Germinal center (tissue), 1 donor: ENCODE measurements around the gene CYB5D1.
"Not testable (repeated sequence)": the region's sequence is repeated elsewhere in the genome, so short reads cannot be mapped to it uniquely, and the experiment has no call there.

ENCODE experiments used
- DNase-seq: peaks from one replicate; pipeline ENCODE4 v3.0.0; 2012; ENCODE audit warnings: mixed read lengths, low spot score

The CYB5D1 gene

DNA sequence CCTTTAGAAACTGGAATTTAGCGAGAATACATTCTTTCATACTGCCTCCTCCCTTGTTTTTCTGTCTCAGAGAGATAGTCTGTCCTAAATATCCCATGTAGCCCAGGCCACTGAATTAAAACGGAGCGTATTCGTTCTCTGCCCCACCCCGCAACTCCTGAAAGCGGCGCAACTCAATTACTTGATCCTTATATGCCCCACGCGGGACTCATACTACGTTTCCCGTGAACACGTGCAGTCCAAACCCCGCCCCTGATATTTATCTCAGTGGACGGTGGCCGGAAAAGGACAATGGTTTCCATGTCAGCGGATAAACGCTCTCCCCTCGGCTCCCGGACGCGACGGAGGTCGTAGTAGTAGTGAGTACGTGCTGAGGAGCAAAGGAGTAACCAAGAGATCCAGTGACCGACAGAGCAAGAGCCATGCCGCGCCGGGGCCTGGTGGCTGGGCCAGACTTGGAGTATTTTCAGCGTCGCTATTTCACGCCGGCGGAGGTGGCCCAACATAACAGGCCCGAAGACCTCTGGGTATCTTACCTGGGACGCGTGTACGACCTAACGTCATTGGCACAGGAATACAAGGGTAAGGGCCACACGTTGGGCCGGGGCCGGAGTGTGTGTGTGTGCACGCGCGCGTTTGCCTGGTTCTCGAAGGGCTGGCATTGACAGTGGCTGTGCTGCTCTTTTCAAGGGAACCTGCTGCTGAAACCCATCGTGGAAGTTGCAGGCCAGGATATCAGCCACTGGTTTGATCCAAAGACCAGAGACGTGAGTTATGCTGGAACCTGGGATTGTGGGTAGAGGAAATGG lies at the start of gene CYB5D1:
CYB5D1 (plus strand) TSS at position 291 of the 809 bp plus-strand sequence; CDS start at position 423, 132 bp downstream.
- DNase-seq = peak; percentile 74

GRCh38 chr17:7809086-7809790 lies 48.6 kb upstream of the CYB5D1 start:
- DNase-seq = no peak

GRCh38 chr17:7809791-7810343 lies 47.9 kb upstream of the CYB5D1 start:
- DNase-seq = not testable (repeated sequence)

DNA sequence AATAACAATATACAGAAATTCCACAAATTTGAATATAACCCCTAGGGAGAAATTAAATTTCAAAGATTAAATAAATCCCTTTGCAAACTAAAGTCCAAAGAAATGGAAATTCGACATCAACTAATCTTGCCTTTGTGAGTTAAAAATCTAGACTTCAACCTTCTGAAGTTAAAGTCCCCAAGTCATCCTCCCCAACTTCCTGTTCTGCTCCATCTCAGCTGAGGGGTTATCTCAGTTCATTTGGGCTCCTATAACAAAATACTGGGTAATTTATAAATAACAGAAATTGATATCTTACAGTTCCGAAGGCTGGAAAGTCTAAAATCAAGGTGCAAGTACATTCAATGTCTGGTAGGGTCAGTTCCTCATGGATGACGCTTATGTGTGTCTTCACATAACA lies 46.6 kb upstream of the CYB5D1 start:
- no peak for DNase-seq

DNA sequence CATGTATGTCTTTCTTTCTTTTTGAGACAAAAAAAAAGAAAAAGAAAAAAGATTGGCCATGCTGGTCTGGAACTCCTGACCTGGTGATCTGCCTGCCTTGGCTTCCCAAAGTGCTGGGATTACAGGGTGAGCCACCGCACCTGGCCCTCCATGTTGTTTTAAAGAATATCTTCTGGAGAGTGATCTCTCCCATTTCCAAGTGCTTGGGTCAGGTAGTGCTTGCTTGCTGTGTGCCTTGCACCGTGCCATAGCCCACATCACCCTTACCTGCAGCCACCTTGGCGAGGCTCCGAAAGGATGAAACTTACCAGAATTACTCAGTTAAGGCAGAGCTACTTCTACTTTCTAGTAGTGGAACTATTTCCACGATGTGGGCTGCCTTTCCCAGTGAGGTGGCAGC lies 42.8 kb upstream of the CYB5D1 start:
- no peak for DNase-seq

- no peak for DNase-seq
Observed at GRCh38 chr17:7816926-7817642, 40.7 kb upstream of the CYB5D1 start.

- DNase-seq = no peak
Observed at GRCh38 chr17:7817643-7817964, 40.2 kb upstream of the CYB5D1 start.

- no peak for DNase-seq
Observed at GRCh38 chr17:7818026-7818425, 39.8 kb upstream of the CYB5D1 start.

GRCh38 chr17:7818746-7819645 lies 38.8 kb upstream of the CYB5D1 start:
- no peak for DNase-seq

DNA sequence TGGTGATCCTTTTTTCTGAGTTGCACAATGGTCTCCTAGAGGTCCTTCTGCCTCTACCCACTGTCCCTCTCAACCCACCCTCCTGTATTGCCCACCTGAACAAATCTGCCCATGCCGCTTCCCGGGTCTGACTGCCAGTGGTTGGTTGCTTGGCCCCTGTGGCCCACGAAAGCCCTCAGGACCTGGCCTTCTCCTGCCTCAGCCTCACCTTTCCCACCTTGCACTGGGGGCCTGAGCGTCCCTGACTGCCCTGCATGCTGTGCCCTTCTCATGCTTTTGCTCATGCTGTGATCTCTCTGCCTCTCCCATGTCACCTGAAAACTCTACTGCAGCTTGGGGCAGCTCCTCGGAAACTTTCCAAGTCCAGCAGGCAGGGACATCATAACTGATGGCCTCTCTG lies 37.6 kb upstream of the CYB5D1 start:
- no peak for DNase-seq

- DNase-seq = no peak
Observed at GRCh38 chr17:7822126-7822525, 35.7 kb upstream of the CYB5D1 start.

DNA sequence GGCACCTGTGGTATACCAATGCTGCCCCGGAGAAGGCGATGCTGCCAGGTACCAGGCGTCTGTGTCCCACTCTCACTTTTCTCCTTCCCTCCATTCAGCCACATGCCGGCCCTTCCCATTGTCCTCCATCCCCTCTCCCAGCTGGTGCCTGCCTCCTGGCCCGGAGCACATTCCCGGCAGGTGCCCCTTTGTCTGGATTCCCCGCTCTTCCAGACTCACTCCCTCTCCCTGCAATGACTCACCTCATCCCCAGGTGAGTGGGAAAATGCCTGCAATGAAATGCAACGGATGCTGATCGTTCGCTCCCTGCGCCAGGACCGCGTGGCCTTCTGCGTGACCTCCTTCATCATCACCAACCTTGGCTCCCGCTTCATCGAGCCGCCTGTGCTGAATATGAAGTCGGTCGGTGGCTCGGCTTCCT lies 34.2 kb upstream of the CYB5D1 start:
- no peak for DNase-seq

DNA sequence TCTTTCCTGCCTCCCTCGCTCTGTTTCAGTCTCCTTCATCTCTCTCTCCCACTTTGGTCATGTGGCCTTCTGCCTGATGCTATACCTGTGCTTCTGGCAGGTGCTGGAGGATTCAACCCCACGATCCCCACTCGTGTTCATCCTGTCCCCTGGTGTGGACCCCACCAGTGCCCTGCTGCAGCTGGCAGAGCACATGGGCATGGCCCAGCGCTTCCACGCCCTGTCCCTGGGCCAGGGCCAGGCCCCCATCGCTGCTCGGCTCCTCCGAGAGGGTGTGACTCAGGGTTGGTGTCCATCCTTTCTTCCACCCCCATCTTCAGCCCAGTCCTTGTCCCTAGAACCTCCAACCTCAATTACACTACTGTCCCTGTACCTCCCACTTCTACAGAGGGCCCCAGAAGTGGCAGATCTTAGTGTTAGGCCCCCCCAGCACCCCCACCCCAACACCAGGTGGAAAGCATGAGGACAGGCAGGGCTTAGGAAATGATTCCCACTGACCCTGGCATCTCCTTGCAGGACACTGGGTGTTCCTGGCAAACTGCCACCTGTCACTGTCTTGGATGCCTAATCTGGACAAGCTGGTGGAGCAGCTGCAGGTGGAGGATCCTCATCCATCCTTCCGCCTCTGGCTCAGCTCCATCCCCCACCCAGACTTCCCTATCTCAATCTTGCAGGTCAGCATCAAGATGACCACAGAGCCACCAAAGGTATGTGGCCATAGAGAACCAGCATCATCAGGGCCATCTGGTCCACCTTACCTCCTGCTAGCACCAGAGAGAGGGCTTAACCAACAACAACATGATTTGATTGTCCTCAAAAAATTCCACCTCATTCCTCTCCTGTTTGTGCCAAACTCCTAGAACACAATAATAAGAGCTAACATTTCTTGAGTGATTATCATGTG lies 33.5 kb upstream of the CYB5D1 start:
- DNase-seq = no peak

- DNase-seq = no peak
Observed at GRCh38 chr17:7825206-7825990, 32.4 kb upstream of the CYB5D1 start.

DNA sequence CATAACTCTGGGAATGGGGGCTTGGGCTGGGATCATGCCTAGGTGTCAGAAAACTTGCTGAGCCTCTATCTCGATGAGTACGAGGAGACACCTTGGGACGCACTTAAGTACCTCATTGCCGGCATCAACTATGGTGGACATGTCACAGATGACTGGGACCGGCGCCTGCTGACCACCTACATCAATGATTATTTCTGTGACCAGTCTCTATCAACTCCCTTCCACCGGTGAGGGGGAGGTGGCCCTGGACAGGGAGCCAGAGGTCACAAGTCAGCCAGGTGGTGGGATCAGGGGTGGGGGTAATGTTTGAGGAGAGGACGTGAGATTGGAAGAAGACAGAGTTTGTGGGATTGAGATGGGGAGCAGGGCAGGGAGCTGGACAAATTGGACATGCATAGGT lies 27.2 kb upstream of the CYB5D1 start:
- no peak for DNase-seq

DNA sequence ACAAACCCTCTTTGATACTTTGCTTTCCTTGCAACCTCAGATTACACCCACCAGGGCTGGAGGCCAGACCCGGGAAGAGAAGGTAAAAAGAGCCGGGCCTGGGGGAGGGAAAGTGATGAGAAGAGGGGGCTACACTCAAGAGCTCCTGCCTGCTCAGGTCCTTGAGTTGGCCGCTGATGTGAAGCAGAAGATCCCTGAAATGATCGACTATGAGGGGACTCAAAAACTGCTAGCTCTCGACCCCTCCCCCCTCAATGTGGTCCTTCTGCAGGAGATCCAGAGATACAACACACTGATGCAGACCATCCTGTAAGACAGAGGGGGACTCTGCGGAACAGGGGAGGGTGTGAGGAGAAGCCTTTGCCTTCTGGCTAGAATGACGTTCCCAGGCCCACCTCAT lies 26.6 kb upstream of the CYB5D1 start:
- no peak for DNase-seq

DNA sequence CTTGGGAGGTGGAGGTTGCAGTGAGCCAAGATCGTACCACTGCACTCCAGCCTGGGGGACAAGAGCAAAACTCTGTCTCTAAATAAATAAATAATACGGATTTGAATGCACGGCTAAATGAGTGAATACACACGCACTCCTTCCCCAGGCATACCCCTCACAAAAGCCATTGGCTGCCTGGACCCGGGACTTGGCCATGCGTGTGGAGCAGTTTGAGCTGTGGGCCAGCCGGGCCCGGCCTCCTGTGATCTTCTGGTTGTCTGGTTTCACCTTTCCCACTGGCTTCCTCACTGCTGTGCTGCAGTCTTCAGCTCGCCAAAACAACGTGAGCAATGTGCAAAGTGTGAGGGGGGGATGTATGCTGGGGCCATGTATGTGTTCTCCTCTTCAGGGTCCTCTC lies 25.4 kb upstream of the CYB5D1 start:
- no peak for DNase-seq

DNA sequence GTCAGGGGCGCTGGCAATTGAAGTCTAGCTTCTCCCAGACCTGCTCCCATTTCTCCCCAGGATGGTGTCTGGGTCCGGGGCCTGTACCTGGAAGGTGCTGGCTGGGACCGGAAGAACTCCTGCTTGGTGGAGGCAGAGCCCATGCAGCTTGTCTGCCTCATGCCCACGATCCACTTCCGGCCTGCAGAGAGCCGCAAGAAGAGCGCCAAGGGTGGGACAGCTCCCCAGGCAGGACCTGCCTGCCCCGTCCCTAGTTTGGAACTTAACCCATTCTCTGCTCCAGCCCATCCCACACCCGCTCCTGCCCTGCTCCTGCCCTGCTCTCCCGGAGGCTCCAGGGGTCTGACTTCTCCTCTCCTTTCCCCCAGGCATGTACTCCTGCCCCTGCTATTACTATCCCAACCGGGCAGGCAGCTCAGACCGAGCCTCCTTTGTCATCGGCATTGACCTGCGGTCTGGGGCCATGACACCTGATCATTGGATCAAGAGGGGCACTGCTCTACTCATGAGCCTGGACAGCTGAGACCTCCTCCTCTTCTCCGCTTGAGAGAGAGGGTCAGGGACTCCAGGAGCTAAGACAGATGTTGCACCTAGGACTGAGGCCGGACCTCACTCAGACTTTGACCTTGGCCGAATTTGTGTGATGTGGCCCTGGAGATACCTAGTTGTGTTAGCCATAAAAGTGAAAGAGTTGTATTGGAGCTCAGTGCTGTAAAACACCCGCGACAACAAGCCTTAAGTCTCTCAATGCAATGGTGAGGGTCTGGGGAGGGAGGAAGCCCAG lies 24.6 kb upstream of the CYB5D1 start:
- no peak for DNase-seq
